A673 (cell line): ENCODE measurements around the gene RAB28.

Experiments
- CTCF ChIP-seq: fragments of 300-800, 200-600 bp; sonication (generic); conservative IDR thresholded peaks from 2 replicates; pipeline ENCODE4 v1.5.1; 2017; ENCODE audit warnings: low read depth, mild to moderate bottlenecking, antibody characterized with exemption, low read length, moderate library complexity, mixed read lengths
- EZH2 ChIP-seq: fragments of 200-600 bp; sonication (generic); IDR thresholded peaks from 2 replicates; pipeline ENCODE4 v1.6.1; 2017; ENCODE audit warnings: borderline replicate concordance, low read depth, mild to moderate bottlenecking, mixed read lengths, antibody characterized with exemption, low read length; ENCODE audit not compliant: poor library complexity, severe bottlenecking

- TF ChIP-seq CTCF (no peak), EZH2 (no peak)
Measured at GRCh38 chr4:13365195-13365594, 118.9 kb downstream of the RAB28 start.
